Ovary (tissue), 9 donors: ENCODE measurements around the gene BPHL. TPM values are rescaled to one million over a fixed set of nuclear protein-coding genes. Genes with fewer than 3 reads are reported as not detected.

Experiments
- DNase-seq, 5 donors: peaks; one replicate each; pipeline ENCODE4 v3.0.0-alpha.2; 2019 to 2020
- H3K27ac ChIP-seq, 2 donors: fragments of 200-600 bp; one replicate each; pipeline versions ENCODE4 v1.5.1 to v1.8.0; 2019 to 2022
- H3K27me3 ChIP-seq: fragments of 200-600 bp; one replicate; pipeline ENCODE4 v1.8.0; 2022
- H3K36me3 ChIP-seq: fragments of 200-600 bp; sonication (generic); one replicate; pipeline ENCODE4 v1.5.1; 2019
- H3K4me1 ChIP-seq: one replicate; pipeline ENCODE4 v1.8.1; 2013; ENCODE audit warnings: mild to moderate bottlenecking, moderate library complexity; ENCODE audit not compliant: insufficient read depth
- H3K4me3 ChIP-seq: fragments of 200-600 bp; sonication (generic); one replicate; pipeline ENCODE4 v1.5.1; 2017
- H3K9me3 ChIP-seq, 2 donors: fragments of 200-600 bp in 1 of 2; sonication (generic) in 1 of 2; one replicate each; pipeline versions ENCODE4 v1.5.1 to v1.8.1; 2013 to 2019; ENCODE audit warnings: mild to moderate bottlenecking in 1 of 2, moderate library complexity in 1 of 2
- CTCF ChIP-seq, 3 donors: fragments of 450-650 bp in 2 of 3; fragments of 200-600 bp in 1 of 3; IDR thresholded peaks; one replicate each; pipeline versions ENCODE4 v1.5.1 to v1.8.0; 2016 to 2022; ENCODE audit warnings: antibody characterized with exemption in 3 of 3, mild to moderate bottlenecking in 1 of 3
- EP300 ChIP-seq: sonication (generic); formaldehyde crosslinking; IDR thresholded peaks from one replicate; pipeline ENCODE4 v1.6.1; 2017; ENCODE audit warnings: antibody characterized with exemption
- POLR2A ChIP-seq: fragments of 450-650 bp; IDR thresholded peaks from one replicate; pipeline ENCODE4 v1.6.1; 2017; ENCODE audit warnings: antibody characterized with exemption, mild to moderate bottlenecking, moderate library complexity
- WGBS, 3 donors: extraction: QIAGEN DNeasy Blood & Tissue Kit in 1 of 3; methylation state at CpG; one replicate each; pipeline versions ENCODE4 v1.1.5 to v1.1.7; 2013 to 2017; 5-methylcytosine and 5-hydroxymethylcytosine counted together
- intact Hi-C, 4 donors: fragments of 100-400 bp; cut with DNase I; formaldehyde crosslinking; loops; one replicate each; pipeline versions ENCODE4 v1.11.0 to v1.15.1; 2022 to 2023
- polyA plus RNA-seq, 2 donors: library from polyadenylated mRNA; stranded (reverse); fragments of 200-250 nt in 1 of 2; fragments of 350-450 nt in 1 of 2; fragmentation: Illumina TruSeq in 1 of 2; extraction: RNeasy Lipid Tissue Mini Kit (QIAGEN cat#74804) in 1 of 2; gene quantifications; one replicate each; pipeline ENCODE4 v1.2.3, GENCODE V29; 2013 to 2014
- small RNA-seq: library from RNA; depleted of rRNA; stranded (forward); fragments of <200 nt; gene quantifications from one replicate; pipeline ENCODE3, GENCODE V24; 2016
- total RNA-seq, 7 donors: library from RNA; depleted of rRNA in 2 of 7; stranded (reverse); fragments of >200 nt in 2 of 7; fragmentation: NEBNext Ultra II Directional in 3 of 7; extraction: Animal tissue kit (Norgen Biotek cat#: 25700) in 3 of 7; gene quantifications; one replicate each; pipeline versions ENCODE4 v1.1.0 to v1.2.4, GENCODE V29; 2016 to 2023
- donor health status: DM: no; HTN: no; CAD: no; lungs with moderate emphysema.
- donor health status: DM: no; HTN: no; CAD: no.
- donor health status: Bipolar disorder and iron deficiency.
- donor health status: DM: yes; HTN: yes; CAD: no.
- donor health status: DM: no; HTN: no; CAD: no.
- donor health status: DM: yes; HTN: yes; CAD: no.

BPHL gene
- total and polyA plus RNA-seq, 9 donors: 6.1 to 23.7 (median 13.9) TPM

DNA sequence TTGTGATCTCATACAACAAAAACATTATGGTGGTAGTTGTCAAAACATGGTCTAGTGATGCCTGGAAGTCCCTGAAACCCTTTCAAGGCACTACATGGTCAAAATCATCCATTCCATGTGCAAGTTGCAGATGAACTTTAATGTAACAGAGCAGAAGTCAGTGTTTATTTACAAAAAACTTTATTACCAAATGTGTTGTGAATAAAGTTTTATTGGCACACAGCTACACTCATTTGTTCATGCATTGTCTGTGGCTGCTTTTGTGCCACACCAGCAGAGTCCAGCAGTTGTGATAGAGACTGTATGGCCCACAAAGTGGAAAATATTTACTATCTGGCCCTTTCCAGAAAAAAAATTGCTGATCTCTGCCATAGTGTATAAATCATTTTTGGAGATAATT is 82.2 kb downstream of the BPHL start:
- no peak for DNase-seq
- TF ChIP-seq CTCF (IDR thresholded peaks at IDR 0.05) (no peak), POLR2A (no peak), EP300 (no peak)
- Histone ChIP-seq H3K4me3 (no peak overlapping the region), H3K36me3 (no peaks in the 10 kb centered on the region), H3K4me1 (no peaks in the 10 kb centered on the region), H3K27ac (no peak overlapping the region), H3K27me3 (no peaks in the 10 kb centered on the region), H3K9me3 (no peaks in the 10 kb centered on the region)
- intact Hi-C loops: no loop called here

GRCh38 chr6:3201388-3201787 is 82.9 kb downstream of the BPHL start:
- H3K9me3 ChIP-seq: no peaks in the 10 kb centered on the region
- no peak for DNase-seq
- TF ChIP-seq CTCF (IDR thresholded peaks at IDR 0.05): no peak
- TF ChIP-seq POLR2A: no peak
- no peak for TF ChIP-seq EP300
- H3K27ac ChIP-seq: no peak overlapping the region
- 87 to 94% (median 93%) methylated on average over 2 of the region's 2 CpGs for WGBS, 3 donors
- no peaks in the 10 kb centered on the region for H3K4me1 ChIP-seq
- intact Hi-C loops: no loop called here
- H3K4me3 ChIP-seq: no peak overlapping the region
- H3K36me3 ChIP-seq: no peaks in the 10 kb centered on the region
- no peaks in the 10 kb centered on the region for H3K27me3 ChIP-seq

Small RNA genes lying within 50 kb of the gene (small RNA-seq; reads per million reads assigned to genes)
- gene RNA5SP201: not detected

Other genes with a start within 250 kb of the BPHL start
- gene SERPINB9, start 215.4 kb upstream of the BPHL start, total RNA-seq: 10 to 100 TPM in 2 of 7 donors, 1 to 10 TPM in 5; 3.0 to 14.6 (median 3.8) TPM
- gene SERPINB9, start 215.4 kb upstream of the BPHL start, polyA plus RNA-seq: 1 to 10 TPM; 1.9 to 6.9 TPM
- 100 to 1,000 TPM in 6 of 7 donors, 10 to 100 TPM in 1; 98.1 to 161 (median 156) TPM for gene SERPINB6, start 147.1 kb upstream of the BPHL start, total RNA-seq
- gene SERPINB6, start 147.1 kb upstream of the BPHL start, polyA plus RNA-seq: 100 to 1,000 TPM; 138 to 252 TPM
- gene NQO2, start 118.8 kb upstream of the BPHL start, total RNA-seq: 10 to 100 TPM; 16.2 to 41.1 (median 26.8) TPM
- 10 to 100 TPM; 31.6 to 48.4 TPM for gene NQO2, start 118.8 kb upstream of the BPHL start, polyA plus RNA-seq
- 10 to 100 TPM; 10.5 to 16.2 (median 15.1) TPM for gene RIPK1, start 50.2 kb upstream of the BPHL start, total RNA-seq
- 10 to 100 TPM; 10.4 to 29.1 TPM for gene RIPK1, start 50.2 kb upstream of the BPHL start, polyA plus RNA-seq
- 10 to 100 TPM in 6 of 7 donors, 1 to 10 TPM in 1; 9.8 to 32.7 (median 18.0) TPM for gene TUBB2A, start 38.8 kb downstream of the BPHL start, total RNA-seq
- 1 to 10 TPM; 5.7 to 9.3 TPM for gene TUBB2A, start 38.8 kb downstream of the BPHL start, polyA plus RNA-seq
- gene TUBB2B, start 108.9 kb downstream of the BPHL start, total RNA-seq: 1 to 10 TPM in 5 of 7 donors, under 1 TPM in 2; 0.73 to 3.6 (median 1.7) TPM
- under 1 TPM; 0.67 to 0.81 TPM for gene TUBB2B, start 108.9 kb downstream of the BPHL start, polyA plus RNA-seq
- 10 to 100 TPM; 13.9 to 24.3 (median 22.7) TPM for gene PSMG4, start 140.2 kb downstream of the BPHL start, total RNA-seq
- gene PSMG4, start 140.2 kb downstream of the BPHL start, polyA plus RNA-seq: 10 to 100 TPM in 1 of 2 donors, 1 to 10 TPM in 1; 8.5 to 34.8 TPM